C4-2B (cell line): Measurements from ENCODE around the gene EPS8L3.

Source experiments
- ZFX ChIP-seq: fragments of 450-650 bp; IDR thresholded peaks from 2 replicates; pipeline ENCODE4 v1.6.1; 2017
- TF ChIP-seq, protein P1 (sequence below): fragments of 450-650 bp; conservative IDR thresholded peaks from 2 replicates; pipeline ENCODE4 v1.5.1; 2017; ENCODE audit warnings: mild to moderate bottlenecking

DNA sequence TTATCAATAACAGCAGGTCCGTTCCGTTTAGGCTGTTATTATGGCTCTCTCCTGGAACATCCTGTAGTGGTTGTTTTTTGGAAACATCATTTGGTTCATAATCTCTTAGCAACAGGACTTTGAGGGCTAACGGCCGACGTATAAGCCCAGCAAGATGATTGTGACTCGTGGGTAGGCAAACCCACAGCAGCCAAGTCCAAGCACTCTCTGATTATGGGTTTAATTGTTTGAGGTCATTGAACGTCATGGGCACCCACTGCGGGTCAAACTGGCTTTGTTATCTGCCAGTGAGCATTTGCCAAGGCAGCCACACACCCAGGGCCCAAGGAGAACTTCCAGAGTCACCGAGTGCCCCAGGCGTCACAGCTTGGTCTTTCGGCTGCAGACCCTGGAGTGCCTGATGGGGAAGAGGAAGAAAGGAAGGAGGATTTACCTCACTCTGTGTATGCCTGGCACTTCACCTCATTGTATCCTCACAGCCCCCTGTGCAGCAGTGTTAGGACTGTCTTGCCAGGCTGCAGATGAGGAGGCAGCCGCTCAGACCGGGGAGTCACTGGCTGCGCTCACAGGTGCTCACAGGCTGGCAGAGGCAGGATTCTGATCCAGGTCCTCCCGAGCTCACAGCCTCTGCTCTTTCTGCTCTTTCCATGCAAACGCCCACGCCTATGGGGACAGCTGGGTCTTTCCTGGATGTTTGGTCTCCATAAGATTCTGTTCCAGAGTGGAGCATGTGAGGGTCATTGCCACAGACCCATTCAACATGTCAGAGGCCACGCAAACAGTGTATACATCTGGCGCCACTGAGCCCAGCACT lies 30.8 kb upstream of the EPS8L3 start:
- TF ChIP-seq, protein P1, sequence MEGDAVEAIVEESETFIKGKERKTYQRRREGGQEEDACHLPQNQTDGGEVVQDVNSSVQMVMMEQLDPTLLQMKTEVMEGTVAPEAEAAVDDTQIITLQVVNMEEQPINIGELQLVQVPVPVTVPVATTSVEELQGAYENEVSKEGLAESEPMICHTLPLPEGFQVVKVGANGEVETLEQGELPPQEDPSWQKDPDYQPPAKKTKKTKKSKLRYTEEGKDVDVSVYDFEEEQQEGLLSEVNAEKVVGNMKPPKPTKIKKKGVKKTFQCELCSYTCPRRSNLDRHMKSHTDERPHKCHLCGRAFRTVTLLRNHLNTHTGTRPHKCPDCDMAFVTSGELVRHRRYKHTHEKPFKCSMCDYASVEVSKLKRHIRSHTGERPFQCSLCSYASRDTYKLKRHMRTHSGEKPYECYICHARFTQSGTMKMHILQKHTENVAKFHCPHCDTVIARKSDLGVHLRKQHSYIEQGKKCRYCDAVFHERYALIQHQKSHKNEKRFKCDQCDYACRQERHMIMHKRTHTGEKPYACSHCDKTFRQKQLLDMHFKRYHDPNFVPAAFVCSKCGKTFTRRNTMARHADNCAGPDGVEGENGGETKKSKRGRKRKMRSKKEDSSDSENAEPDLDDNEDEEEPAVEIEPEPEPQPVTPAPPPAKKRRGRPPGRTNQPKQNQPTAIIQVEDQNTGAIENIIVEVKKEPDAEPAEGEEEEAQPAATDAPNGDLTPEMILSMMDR, result no peak
- no peak for TF ChIP-seq ZFX
